ENCODE results near the gene KEL.

Gene KEL

GRCh38 chr7:142942746-142943145 is 19.4 kb downstream of the KEL start:
- H3K27ac Mint-ChIP-seq, result peak overlapping the region in 1 of 2 donors; percentile 2
- no peaks in the 10 kb centered on the region for H3K4me1 Mint-ChIP-seq
- no peaks in the 10 kb centered on the region for H3K9me3 Mint-ChIP-seq
- no peak overlapping the region for H3K4me3 Mint-ChIP-seq
- DNase-seq (no peak), ATAC-seq (no peak)
- H3K27me3 Mint-ChIP-seq, result peaks cover 7% of the 10 kb centered on the region

DNA sequence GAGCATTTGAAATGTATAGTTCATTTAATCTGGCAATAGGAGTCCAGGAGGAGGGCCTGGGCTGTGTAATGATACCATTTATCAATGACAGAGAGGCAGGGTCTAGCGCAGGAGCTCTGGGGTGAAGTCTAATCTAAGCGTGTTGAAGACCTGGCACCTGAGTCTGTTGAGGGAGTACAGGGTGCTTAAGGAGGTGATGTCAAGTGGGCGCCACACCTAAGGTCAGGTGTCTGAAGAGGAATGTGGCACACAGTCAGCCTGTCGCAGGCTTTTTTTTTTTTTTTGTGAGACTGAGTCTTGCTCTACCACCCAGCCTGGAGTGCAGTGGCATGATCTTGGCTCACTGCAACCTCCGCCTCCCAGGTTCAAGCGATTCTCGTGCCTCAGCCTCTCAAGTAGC is 20.6 kb downstream of the KEL start:
- Mint-ChIP-seq H3K4me1 (no peaks in the 10 kb centered on the region), H3K9me3 (no peaks in the 10 kb centered on the region), H3K27ac (no peak overlapping the region), H3K4me3 (no peak overlapping the region), H3K27me3 (peaks cover 7% of the 10 kb centered on the region)
- DNase-seq (no peak), ATAC-seq (no peak)

DNA sequence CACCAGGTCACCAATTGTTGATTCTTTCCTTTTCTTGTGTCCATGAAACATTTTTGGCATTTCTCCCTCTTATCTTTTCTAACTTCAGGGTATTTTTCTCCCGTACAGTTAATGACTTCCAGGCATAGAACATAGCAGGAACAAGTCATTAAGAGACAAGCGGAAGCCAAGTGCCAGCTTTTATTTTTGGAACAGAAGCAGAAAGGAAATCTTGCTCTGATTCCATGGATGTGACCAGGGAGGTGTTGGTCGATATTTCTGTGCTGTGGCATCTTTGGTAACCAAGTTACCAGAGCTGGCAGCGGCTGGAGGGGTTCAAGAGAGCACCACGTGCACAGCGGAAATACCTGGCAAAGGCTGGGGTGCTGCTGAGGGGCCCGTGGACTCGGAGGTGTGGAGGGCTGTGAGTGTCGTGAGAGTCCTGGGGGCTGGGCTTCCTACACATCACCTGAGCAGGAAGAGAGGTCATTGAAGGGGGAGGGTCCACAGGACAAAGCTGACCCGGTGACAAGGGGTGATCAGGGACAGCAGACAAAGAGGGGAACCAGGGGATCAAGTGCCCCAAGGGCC is 21.1 kb downstream of the KEL start:
- no peak for DNase-seq
- Mint-ChIP-seq H3K4me1 (no peaks in the 10 kb centered on the region), H3K27ac (peak overlapping the region in 1 of 2 donors; percentile 14), H3K27me3 (peaks cover 7% of the 10 kb centered on the region), H3K4me3 (no peak overlapping the region), H3K9me3 (no peaks in the 10 kb centered on the region)
- no peak for ATAC-seq

- ATAC-seq (peak; percentile 25), DNase-seq (no peak)
- no peaks in the 10 kb centered on the region for H3K9me3 Mint-ChIP-seq
- no peak within 1 kb of the TSS for H3K4me3 Mint-ChIP-seq
- H3K27ac Mint-ChIP-seq, result no peak within 1 kb of the TSS
- no peaks in the 10 kb centered on the region for H3K4me1 Mint-ChIP-seq
- H3K27me3 Mint-ChIP-seq, result no peaks in the 10 kb centered on the region
Observed at GRCh38 chr7:142939226-142939910, 22.8 kb downstream of the KEL start, which contains the start of gene LLCFC1. TSS of gene LLCFC1 (plus strand) at chr7:142939484. CDS start at chr7:142939622, 138 bp downstream.

GRCh38 chr7:142938611-142939010 is 23.6 kb downstream of the KEL start:
- DNase-seq, result no peak
- Mint-ChIP-seq H3K9me3 (no peaks in the 10 kb centered on the region), H3K27me3 (peaks cover 2% of the 10 kb centered on the region), H3K4me3 (no peak overlapping the region), H3K4me1 (no peaks in the 10 kb centered on the region), H3K27ac (no peak overlapping the region)
- ATAC-seq, result no peak

DNA sequence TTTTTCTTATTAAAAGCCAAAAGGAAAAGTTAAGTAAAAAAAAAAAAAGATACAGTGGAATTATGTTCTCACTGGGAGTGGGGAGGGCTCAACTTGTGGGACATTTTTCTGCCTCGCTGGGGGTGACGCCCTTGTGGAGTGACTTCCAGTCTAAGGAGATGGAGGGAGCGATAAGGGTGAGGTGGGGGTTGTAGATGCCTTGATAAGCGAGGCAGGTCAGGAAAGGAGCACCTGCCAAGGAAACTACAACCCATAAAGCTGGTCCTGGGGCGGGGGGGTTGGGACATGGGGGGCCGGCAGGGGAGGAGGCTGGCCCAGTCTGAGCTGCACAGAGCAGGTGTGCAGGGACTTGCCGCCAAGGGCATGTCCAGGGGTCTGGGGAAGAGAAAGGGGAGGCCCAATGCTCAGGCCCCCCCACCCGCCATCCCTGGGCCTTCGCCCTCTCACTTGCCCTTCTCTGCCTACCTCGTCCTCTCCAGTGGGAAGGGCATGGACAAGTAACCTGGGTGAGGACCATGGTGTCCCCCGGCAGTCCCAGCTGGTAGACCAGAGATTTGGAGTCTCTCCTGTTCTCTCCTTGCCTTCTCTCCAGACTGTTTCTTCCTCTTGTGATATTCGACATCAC is 26.1 kb downstream of the KEL start:
- H3K9me3 Mint-ChIP-seq, result no peaks in the 10 kb centered on the region
- H3K27me3 Mint-ChIP-seq, result peaks cover 8% of the 10 kb centered on the region
- DNase-seq (no peak), ATAC-seq (no peak)
- no peaks in the 10 kb centered on the region for H3K4me1 Mint-ChIP-seq
- H3K4me3 Mint-ChIP-seq, result no peak overlapping the region
- no peak overlapping the region for H3K27ac Mint-ChIP-seq

- H3K4me3 Mint-ChIP-seq, result no peak overlapping the region
- no peaks in the 10 kb centered on the region for H3K9me3 Mint-ChIP-seq
- DNase-seq (no peak), ATAC-seq (no peak)
- H3K27me3 Mint-ChIP-seq, result peaks cover 8% of the 10 kb centered on the region
- no peaks in the 10 kb centered on the region for H3K4me1 Mint-ChIP-seq
- no peak overlapping the region for H3K27ac Mint-ChIP-seq
Observed at GRCh38 chr7:142934056-142934455, 28.1 kb downstream of the KEL start.

DNA sequence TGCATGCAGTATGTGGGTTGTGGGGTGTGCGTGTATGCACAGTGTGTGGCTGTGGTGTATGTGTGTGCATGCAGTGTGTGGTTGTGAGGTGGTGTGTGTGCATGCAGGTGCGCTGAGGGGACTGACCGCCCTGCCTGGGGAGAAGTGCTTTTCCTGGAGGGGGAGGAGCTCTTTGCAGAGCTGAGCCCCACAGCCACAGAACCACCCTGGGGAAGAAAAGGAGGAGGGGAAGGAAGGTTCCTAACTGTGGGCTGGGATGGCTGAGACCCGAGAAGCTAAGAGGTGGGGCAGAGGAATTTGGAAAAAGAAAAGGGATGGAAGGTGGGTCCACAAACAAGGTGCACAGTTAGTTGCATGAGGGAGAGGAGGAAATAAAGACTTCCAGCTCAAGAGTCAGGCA is 28.5 kb downstream of the KEL start, which contains the start of gene TRPV5:
TRPV5 (minus strand) TSS at position 123 of the 400 bp plus-strand sequence. CDS start 287 bp downstream, outside the sequence.
- no peak for DNase-seq
- Mint-ChIP-seq H3K4me1 (no peaks in the 10 kb centered on the region), H3K27me3 (peaks cover 8% of the 10 kb centered on the region), H3K9me3 (no peaks in the 10 kb centered on the region), H3K27ac (peak within 1 kb of the TSS in 1 of 2 donors; percentile 0), H3K4me3 (no peak within 1 kb of the TSS)
- no peak for ATAC-seq

DNA sequence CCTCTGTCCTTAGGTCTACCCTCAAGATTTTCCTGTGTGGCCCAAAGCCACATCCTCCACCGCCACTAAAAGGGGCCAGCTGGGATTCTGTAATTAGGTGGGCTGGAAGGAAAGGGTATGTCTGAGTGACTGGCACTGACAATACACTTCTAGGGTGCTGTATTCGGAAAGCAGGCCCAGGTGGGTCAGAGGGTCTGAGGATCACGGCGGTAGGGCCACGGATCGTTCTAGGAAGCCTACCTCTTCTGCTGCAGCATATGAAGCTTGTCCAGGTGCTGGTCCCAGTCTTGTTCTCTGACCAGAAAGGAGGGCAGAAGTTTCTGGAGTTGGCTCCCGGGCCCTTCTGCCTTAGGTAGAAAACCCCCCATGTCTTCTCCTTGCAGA is 29.1 kb downstream of the KEL start:
- Mint-ChIP-seq H3K4me1 (no peaks in the 10 kb centered on the region), H3K9me3 (no peaks in the 10 kb centered on the region), H3K27me3 (peaks cover 8% of the 10 kb centered on the region), H3K27ac (no peak overlapping the region), H3K4me3 (no peak overlapping the region)
- DNase-seq (no peak), ATAC-seq (no peak)

GRCh38 chr7:142932386-142933091 is 29.6 kb downstream of the KEL start:
- Mint-ChIP-seq H3K4me1 (no peaks in the 10 kb centered on the region), H3K4me3 (no peak overlapping the region), H3K27ac (no peak overlapping the region), H3K9me3 (no peaks in the 10 kb centered on the region), H3K27me3 (peaks cover 8% of the 10 kb centered on the region)
- ATAC-seq (no peak), DNase-seq (no peak)

- DNase-seq, result no peak
- Mint-ChIP-seq H3K4me1 (no peaks in the 10 kb centered on the region), H3K4me3 (no peak overlapping the region), H3K9me3 (no peaks in the 10 kb centered on the region), H3K27me3 (peaks cover 8% of the 10 kb centered on the region), H3K27ac (peak overlapping the region in 1 of 2 donors; percentile 54)
- no peak for ATAC-seq
Observed at GRCh38 chr7:142930126-142930730, 31.9 kb downstream of the KEL start.

- Mint-ChIP-seq H3K27me3 (no peaks in the 10 kb centered on the region), H3K27ac (no peak overlapping the region), H3K4me1 (no peaks in the 10 kb centered on the region), H3K4me3 (no peak overlapping the region), H3K9me3 (no peaks in the 10 kb centered on the region)
- DNase-seq (no peak), ATAC-seq (no peak)
Observed at GRCh38 chr7:142927949-142928348, 34.2 kb downstream of the KEL start.

DNA sequence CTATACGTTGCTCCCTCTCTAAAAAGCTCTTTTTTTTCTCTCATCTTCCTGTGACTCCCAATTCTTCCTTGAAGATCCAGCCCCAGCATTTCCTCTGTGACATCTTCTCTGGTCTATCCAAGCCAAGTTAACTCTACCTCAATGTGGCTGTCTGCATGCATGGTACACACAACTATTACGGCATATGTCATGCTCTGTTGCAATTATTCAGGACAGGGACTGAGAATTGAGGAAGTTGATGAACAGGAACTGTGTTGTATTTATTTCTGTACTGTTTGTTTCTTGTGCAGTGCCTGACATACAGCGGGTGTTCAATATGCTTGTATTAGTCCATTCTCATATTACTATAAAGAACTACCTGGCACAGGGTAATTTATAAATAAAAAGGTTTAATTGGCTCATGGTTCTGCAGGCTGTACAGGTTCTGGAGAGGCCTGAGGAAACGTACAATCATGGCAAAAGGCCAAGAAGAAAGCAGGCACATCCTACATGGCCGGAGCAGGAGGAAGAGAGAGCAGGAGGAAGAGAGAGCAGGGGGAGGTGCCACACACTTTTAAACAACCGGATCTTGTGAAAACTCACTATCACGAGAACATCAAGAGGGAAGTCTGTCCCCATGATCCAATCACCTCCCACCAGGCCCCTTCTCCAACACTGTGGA is 34.9 kb downstream of the KEL start:
- Mint-ChIP-seq H3K4me1 (no peaks in the 10 kb centered on the region), H3K27me3 (no peaks in the 10 kb centered on the region), H3K4me3 (no peak overlapping the region), H3K9me3 (no peaks in the 10 kb centered on the region), H3K27ac (no peak overlapping the region)
- no peak for DNase-seq
- no peak for ATAC-seq

- Mint-ChIP-seq H3K27ac (no peak overlapping the region), H3K27me3 (no peaks in the 10 kb centered on the region), H3K4me1 (no peaks in the 10 kb centered on the region), H3K9me3 (no peaks in the 10 kb centered on the region), H3K4me3 (no peak overlapping the region)
- ATAC-seq, result no peak
- DNase-seq, result no peak
Observed at GRCh38 chr7:142925413-142925812, 36.8 kb downstream of the KEL start.

DNA sequence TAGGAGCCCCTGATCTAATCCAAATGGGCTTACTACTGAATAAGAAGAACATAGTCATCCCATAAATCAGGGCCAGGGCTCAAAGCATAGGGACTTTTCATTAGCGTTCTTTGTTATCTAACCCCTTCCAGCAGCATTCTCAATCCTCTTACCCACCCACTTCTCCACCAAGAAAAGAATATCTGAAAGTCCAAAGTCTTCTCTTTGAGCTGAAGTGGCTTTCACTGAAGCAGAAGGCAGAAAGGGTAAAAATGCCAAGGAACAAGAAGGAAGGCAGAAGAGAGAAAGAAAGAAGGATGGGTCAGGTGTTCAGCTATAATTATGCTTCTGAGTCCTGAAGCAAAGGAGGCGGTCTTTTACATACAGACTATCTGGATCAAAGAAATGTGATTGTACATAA is 38.8 kb downstream of the KEL start:
- H3K27me3 Mint-ChIP-seq, result peaks cover 8% of the 10 kb centered on the region
- no peak for DNase-seq
- ATAC-seq, result no peak
- H3K9me3 Mint-ChIP-seq, result no peaks in the 10 kb centered on the region
- no peak overlapping the region for H3K27ac Mint-ChIP-seq
- H3K4me3 Mint-ChIP-seq, result no peak overlapping the region
- H3K4me1 Mint-ChIP-seq, result no peaks in the 10 kb centered on the region

All from stimulated activated naive CD8-positive, alpha-beta T cell treated with anti-CD3 and anti-CD28 coated beads, Interleukin-15, amount 100 ng/mL, for 72 hours (primary cell).